ENCODE results near the gene CYP24A1. TPM values are rescaled to one million over a fixed set of nuclear protein-coding genes. Genes with fewer than 3 reads are reported as not detected.
A peak's percentile ranks its signal among the peaks of the same experiment; 100 is the strongest.

CYP24A1 gene
- total and polyA plus RNA-seq, 2 of the 8 experiments (the other 6 are each of a cell fraction or from before 2014, with no cell fraction given) = not detected

- FAIRE-seq (no peak), DNase-seq (ENCODE audit: low read depth in 1 of 2, low spot score in 2 of 2) (no peak)
- no peaks in the 10 kb centered on the region for H3K9me3 ChIP-seq (ENCODE audit: insufficient read depth in 2 of 2, low read depth in 1 of 2, low read length in 1 of 2)
- no peaks in the 10 kb centered on the region for H3K23me2 ChIP-seq (ENCODE audit: low read depth, low read length)
- no peak overlapping the region for H3K14ac ChIP-seq (ENCODE audit: insufficient read length)
- H3K79me1 ChIP-seq (ENCODE audit: low read depth, low read length) = no peaks in the 10 kb centered on the region
- H3K9ac ChIP-seq (replicated peaks in 1 of 4; ENCODE audit: extremely low read depth in 1 of 4, low read depth in 3 of 4, low read length in 3 of 4) = no peak overlapping the region
- H2BK12ac ChIP-seq (ENCODE audit: low read depth, low read length) = peak overlapping the region; percentile 62; the same call in 1 of the 2 replicates
- H3K27ac ChIP-seq (ENCODE audit: low read depth, low read length) = no peak overlapping the region; the same call in 1 of the 2 replicates
- H3K4me3 ChIP-seq (ENCODE audit: extremely low read depth in 1 of 4, insufficient read depth in 2 of 4, low read depth in 3 of 4, low read length in 4 of 4) = no peak overlapping the region
- no peak overlapping the region; the same call in 1 of the 2 replicates for H2BK5ac ChIP-seq (ENCODE audit: low read depth, low read length)
- TF ChIP-seq JUN (IDR thresholded peaks at IDR 0.05; ENCODE audit: low read depth, low read length) (no peak), KDM1A (IDR thresholded peaks at IDR 0.05; ENCODE audit: borderline replicate concordance, low read length) (no peak), EP300 (IDR thresholded peaks at IDR 0.05; ENCODE audit: borderline replicate concordance in 1 of 2, low read depth in 2 of 2, low read length in 2 of 2) (no peak), E2F6 (IDR thresholded peaks at IDR 0.05) (no peak), BRCA1 (IDR thresholded peaks at IDR 0.05; ENCODE audit: low read depth, low read length) (no peak), SAP30 (IDR thresholded peaks at IDR 0.05; ENCODE audit: insufficient read depth, insufficient replicate concordance, low read length) (no peak), CBX5 (IDR thresholded peaks at IDR 0.05; ENCODE audit: low read depth, low read length) (no peak), CBX8 (IDR thresholded peaks at IDR 0.05; ENCODE audit: borderline replicate concordance, low read depth, low read length) (no peak), SUZ12 (IDR thresholded peaks at IDR 0.05; ENCODE audit: low read length) (no peak), CREB1 (IDR thresholded peaks at IDR 0.05) (no peak), SP1 (IDR thresholded peaks at IDR 0.05; ENCODE audit: low read depth, low read length) (no peak)
- no peak overlapping the region for H3K4ac ChIP-seq (replicated peaks; ENCODE audit: insufficient read length, low read depth, low read length)
- peaks cover 0 to 6% (median 2%) of the 10 kb centered on the region in 4 experiments; a peak in 4 of 7 replicates for H3K4me1 ChIP-seq (replicated peaks in 1 of 4; ENCODE audit: control insufficient read depth in 3 of 4, insufficient read depth in 4 of 4, low read length in 3 of 4)
- POLR2A ChIA-PET (ENCODE audit: partially characterized antibody) = interaction anchor here (0.6 kb wide), 1 partner anchor 19 kb away, joined by 3 read pairs; no protein-coding TSS in a partner anchor
- no peak overlapping the region for H4K5ac ChIP-seq (ENCODE audit: insufficient read length, low read depth, low read length)
- no peak overlapping the region for H3K18ac ChIP-seq (ENCODE audit: extremely low read depth, low read length)
- H2BK20ac ChIP-seq (ENCODE audit: low read length) = no peak overlapping the region
- WGBS, 2 experiments (ENCODE audit: extremely low coverage in 1 of 2, insufficient coverage in 1 of 2, insufficient read length in 1 of 2, insufficient replicate concordance in 2 of 2, low coverage in 1 of 2, low lambda C conversion rate in 2 of 2, missing lambda C conversion rate in 1 of 2) = 87% methylated on average over 10 of the region's 10 CpGs; no CpG with 5 or more reads in 1 of the 2 experiments
- H4K91ac ChIP-seq (replicated peaks; ENCODE audit: insufficient read length, low read length) = no peak overlapping the region
- H3K27me3 ChIP-seq (replicated peaks in 1 of 4; ENCODE audit: control insufficient read depth in 3 of 4, extremely low read depth in 1 of 4, insufficient read depth in 3 of 4, low read length in 3 of 4) = no peaks in the 10 kb centered on the region
- no peaks in the 10 kb centered on the region for H3K79me2 ChIP-seq (ENCODE audit: control insufficient read depth in 1 of 2, insufficient read depth in 2 of 2, low read length in 2 of 2)
- H3K4me2 ChIP-seq (ENCODE audit: insufficient read depth in 1 of 2, low read depth in 2 of 2, low read length in 2 of 2) = peak overlapping the region in 1 of 2 experiments; percentile 40; a peak in 1 of 4 replicates
- H3K23ac ChIP-seq (ENCODE audit: insufficient read length) = no peak overlapping the region
- H3K36me3 ChIP-seq (ENCODE audit: control insufficient read depth in 2 of 4, insufficient read depth in 4 of 4, low read length in 3 of 4) = no peaks in the 10 kb centered on the region
- H4K20me1 ChIP-seq (replicated peaks in 1 of 2; ENCODE audit: control insufficient read depth in 1 of 2, insufficient read depth in 2 of 2, low read length in 2 of 2) = no peaks in the 10 kb centered on the region
- H2BK15ac ChIP-seq (ENCODE audit: low read length) = no peak overlapping the region
- H4K8ac ChIP-seq (ENCODE audit: extremely low read depth, insufficient read depth, low read length) = no peak overlapping the region
- H3K56ac ChIP-seq (replicated peaks; ENCODE audit: insufficient read length, low read depth, low read length) = no peak overlapping the region
- no peak overlapping the region for H2AK5ac ChIP-seq (ENCODE audit: low read depth, low read length)
- CTCF ChIA-PET (ENCODE audit: partially characterized antibody) = interaction anchor here (0.6 to 1.1 kb wide), 3 partner anchors 18 to 24 kb away, joined by 3 read pairs; no protein-coding TSS in a partner anchor
- no peak overlapping the region for H2BK120ac ChIP-seq (replicated peaks; ENCODE audit: low read depth, low read length)
- peak overlapping the region; percentile 92 for H2AFZ ChIP-seq (ENCODE audit: low read length)
These were observed 50.9 kb downstream of the CYP24A1 start for GRCh38 chr20:54122681-54123586.
